Osteoblast (primary cell): ENCODE measurements around the gene HOTAIR. TPM values are rescaled to one million over a fixed set of nuclear protein-coding genes. Genes with fewer than 3 reads are reported as not detected.
A peak's percentile ranks its signal among the peaks of the same experiment; 100 is the strongest.

Experiments used
- DNase-seq: peaks from one replicate; pipeline ENCODE4 v3.0.0; 2011; ENCODE audit warnings: low spot score, mixed read lengths; ENCODE audit not compliant: insufficient read length; ENCODE audit errors: missing footprints
- H2AFZ ChIP-seq: 2 replicates; pipeline ENCODE4 v1.6.0; 2011; ENCODE audit warnings: mild to moderate bottlenecking, low read length
- H3K27ac ChIP-seq: 2 replicates; pipeline ENCODE4 v1.5.1; 2011; ENCODE audit warnings: mild to moderate bottlenecking, low read depth, low read length, moderate library complexity
- H3K27me3 ChIP-seq: 2 replicates; pipeline ENCODE4 v1.6.0; 2012; ENCODE audit warnings: mild to moderate bottlenecking, control low read depth, inconsistent platforms, low read length, moderate library complexity; ENCODE audit not compliant: insufficient read depth
- H3K36me3 ChIP-seq: 2 replicates; pipeline ENCODE4 v1.5.1; 2011; ENCODE audit warnings: mild to moderate bottlenecking, low read length, control low read depth, moderate library complexity; ENCODE audit not compliant: insufficient read depth
- H3K4me1 ChIP-seq: 2 replicates; pipeline ENCODE4 v1.5.1; 2011; ENCODE audit warnings: mild to moderate bottlenecking, low read length, control low read depth, moderate library complexity; ENCODE audit not compliant: insufficient read depth
- H3K4me2 ChIP-seq: 2 replicates; pipeline ENCODE4 v1.6.0; 2011; ENCODE audit warnings: mild to moderate bottlenecking, low read length; ENCODE audit not compliant: insufficient read depth
- H3K4me3 ChIP-seq: fragments of 200-600 bp; sonication (generic); 3 replicates; pipeline ENCODE4 v1.5.1; 2012; ENCODE audit warnings: mild to moderate bottlenecking, low read length, inconsistent platforms; ENCODE audit not compliant: insufficient read depth
- H3K79me2 ChIP-seq: 2 replicates; pipeline ENCODE4 v1.6.0; 2012; ENCODE audit warnings: mild to moderate bottlenecking, low read length, control low read depth, inconsistent platforms; ENCODE audit not compliant: insufficient read depth
- H3K9me3 ChIP-seq: 2 replicates; pipeline ENCODE4 v1.5.1; 2011; ENCODE audit warnings: low read depth, low read length, control low read depth
- H4K20me1 ChIP-seq: 2 replicates; pipeline ENCODE4 v1.6.0; 2012; ENCODE audit warnings: mild to moderate bottlenecking, low read length, control low read depth; ENCODE audit not compliant: insufficient read depth
- CTCF ChIP-seq: IDR thresholded peaks from 2 replicates; pipeline ENCODE4 v1.5.1; 2011; ENCODE audit warnings: mild to moderate bottlenecking, low read depth, low read length, moderate library complexity; ENCODE audit errors: extremely low read depth
- total RNA-seq: library from RNA; depleted of rRNA; stranded (reverse); fragments of >200 nt; gene quantifications from 2 replicates; pipeline ENCODE4 v1.2.3, GENCODE V29; 2012

Gene HOTAIR
- total RNA-seq, 1 donor: 0.72 TPM

DNA sequence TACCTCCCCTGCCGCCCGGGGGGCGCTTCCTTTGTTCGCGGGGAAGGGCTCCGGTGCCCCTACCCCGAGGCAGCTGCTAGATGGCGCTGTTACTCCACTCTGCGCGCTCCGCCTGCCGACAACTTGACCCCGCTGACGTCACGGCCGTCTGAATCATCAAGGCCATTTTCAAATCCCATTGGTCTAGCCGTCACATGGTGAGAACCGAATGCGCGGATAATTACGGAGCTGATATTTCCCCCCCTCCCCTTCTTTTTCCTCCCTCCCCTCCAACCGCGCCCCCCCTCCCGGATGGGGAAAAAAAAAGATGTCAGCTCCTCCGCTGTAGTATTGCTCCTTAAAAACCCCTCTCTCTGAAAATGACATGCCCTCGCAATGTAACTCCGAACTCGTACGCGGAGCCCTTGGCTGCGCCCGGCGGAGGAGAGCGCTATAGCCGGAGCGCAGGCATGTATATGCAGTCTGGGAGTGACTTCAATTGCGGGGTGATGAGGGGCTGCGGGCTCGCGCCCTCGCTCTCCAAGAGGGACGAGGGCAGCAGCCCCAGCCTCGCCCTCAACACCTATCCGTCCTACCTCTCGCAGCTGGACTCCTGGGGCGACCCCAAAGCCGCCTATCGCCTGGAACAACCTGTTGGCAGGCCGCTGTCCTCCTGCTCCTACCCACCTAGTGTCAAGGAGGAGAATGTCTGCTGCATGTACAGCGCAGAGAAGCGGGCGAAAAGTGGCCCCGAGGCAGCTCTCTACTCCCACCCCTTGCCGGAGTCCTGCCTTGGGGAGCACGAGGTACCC lies 10.3 kb upstream of the HOTAIR start, which contains the start of gene HOXC10:
Gene HOXC10 (plus strand): TSS at position 246 of the 791 bp plus-strand sequence. CDS start 114 bp downstream, at position 360.
- H2AFZ ChIP-seq: peak within 1 kb of the TSS; percentile 93

DNA sequence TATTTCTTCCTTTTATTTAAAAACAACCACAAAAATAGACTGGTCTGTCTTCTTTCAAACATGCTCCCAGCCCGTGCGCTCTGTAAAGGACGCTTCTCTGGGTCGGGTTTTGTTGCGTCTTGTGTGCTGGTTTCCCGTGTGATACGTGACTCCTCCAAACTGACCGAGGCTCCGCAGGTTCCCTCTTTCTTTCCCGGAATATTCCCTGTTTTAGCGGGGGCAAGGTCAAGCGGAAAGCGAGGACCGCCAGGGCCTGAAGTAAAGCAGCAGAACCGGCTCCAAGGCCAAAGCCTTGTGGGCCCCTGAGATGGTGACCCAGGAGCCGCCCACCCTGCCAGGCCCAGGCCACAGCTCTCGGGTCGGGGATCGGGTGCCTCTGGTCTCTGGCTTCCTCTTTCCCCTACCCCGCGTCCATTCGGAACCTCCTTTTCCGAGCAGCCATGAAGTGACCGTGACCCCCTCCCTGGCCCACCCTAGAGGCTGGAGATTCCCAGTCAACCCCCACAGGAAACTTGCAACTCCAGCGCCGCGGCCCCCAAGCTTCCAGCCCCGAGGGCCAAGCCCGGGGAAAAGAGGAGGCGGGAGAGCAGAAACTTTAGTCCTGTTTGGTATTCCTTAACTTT lies 9.3 kb upstream of the HOTAIR start:
- peak overlapping the region; percentile 57 for H2AFZ ChIP-seq
- no peak for DNase-seq
- H3K4me2 ChIP-seq: peak overlapping the region; percentile 68
- no peaks in the 10 kb centered on the region for H3K27me3 ChIP-seq
- no peak overlapping the region for H3K27ac ChIP-seq
- H3K79me2 ChIP-seq: peaks cover 41% of the 10 kb centered on the region
- H3K36me3 ChIP-seq: no peaks in the 10 kb centered on the region
- no peaks in the 10 kb centered on the region for H4K20me1 ChIP-seq
- no peaks in the 10 kb centered on the region for H3K9me3 ChIP-seq
- H3K4me3 ChIP-seq: peak overlapping the region; percentile 58
- peaks cover 29% of the 10 kb centered on the region for H3K4me1 ChIP-seq
- no peak for TF ChIP-seq CTCF

More for the DNA sequence above, 10.3 kb upstream of the HOTAIR start, which contains the start of gene HOXC10:
- no peaks in the 10 kb centered on the region for H3K9me3 ChIP-seq
- no peaks in the 10 kb centered on the region for H4K20me1 ChIP-seq
- H3K36me3 ChIP-seq: no peaks in the 10 kb centered on the region
- H3K27me3 ChIP-seq: no peaks in the 10 kb centered on the region
- H3K79me2 ChIP-seq: peaks cover 52% of the 10 kb centered on the region
- TF ChIP-seq CTCF: peak; percentile 64
- peaks cover 39% of the 10 kb centered on the region for H3K4me1 ChIP-seq
- H3K27ac ChIP-seq: peak within 1 kb of the TSS; percentile 91
- DNase-seq: peak; percentile 99
- H3K4me2 ChIP-seq: peak within 1 kb of the TSS; percentile 99
- peak within 1 kb of the TSS; percentile 93 for H3K4me3 ChIP-seq

DNA sequence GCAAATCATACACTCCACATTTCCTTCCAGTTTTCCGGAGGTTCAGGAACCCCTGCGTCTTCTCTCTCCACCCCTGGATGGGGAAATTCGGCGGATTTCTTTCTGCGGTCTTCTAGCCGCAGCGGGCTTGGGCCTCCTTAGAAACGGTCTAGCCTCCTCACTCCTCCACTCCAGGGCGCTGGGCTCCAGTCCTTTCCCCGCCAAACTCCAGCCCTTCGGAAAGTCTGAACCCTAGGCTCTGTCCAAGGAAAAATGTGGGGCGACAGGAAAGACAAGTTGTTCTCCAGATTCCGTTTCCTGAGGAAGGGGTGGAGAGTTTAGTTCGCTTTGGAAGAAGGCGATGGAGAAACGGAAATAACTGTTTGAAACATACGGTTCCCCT lies 8.8 kb upstream of the HOTAIR start:
- Histone ChIP-seq H4K20me1 (no peaks in the 10 kb centered on the region), H3K36me3 (no peaks in the 10 kb centered on the region), H3K9me3 (no peaks in the 10 kb centered on the region), H3K4me1 (peaks cover 24% of the 10 kb centered on the region), H3K27ac (no peak overlapping the region), H3K27me3 (no peaks in the 10 kb centered on the region), H2AFZ (no peak overlapping the region), H3K79me2 (peaks cover 36% of the 10 kb centered on the region), H3K4me3 (no peak overlapping the region), H3K4me2 (no peak overlapping the region)
- DNase-seq: no peak
- no peak for TF ChIP-seq CTCF
